Vagina (tissue), 2 donors: Measurements from ENCODE around the gene SCD5.

Experiments
- CTCF ChIP-seq, 3 experiments: fragments of 450-650 bp in 2 of 3; fragments of 200-600 bp in 1 of 3; sonication (generic) in 1 of 3; IDR thresholded peaks; one replicate each; pipeline ENCODE4 v1.5.1; 2017 to 2019; ENCODE audit warnings: antibody characterized with exemption in 3 of 3, mild to moderate bottlenecking in 2 of 3, moderate library complexity in 2 of 3
- POLR2AphosphoS5 ChIP-seq, 2 donors: sonication (generic); formaldehyde crosslinking; IDR thresholded peaks; one replicate each; pipeline ENCODE4 v1.9.0; 2017; ENCODE audit warnings: antibody characterized with exemption in 2 of 2, mild to moderate bottlenecking in 2 of 2, low read depth in 1 of 2; ENCODE audit not compliant: insufficient read depth in 1 of 2

- no peak for TF ChIP-seq CTCF (IDR thresholded peaks at IDR 0.05)
- no peak for TF ChIP-seq POLR2AphosphoS5 (IDR thresholded peaks at IDR 0.05; ENCODE audit: insufficient read depth in 1 of 2, low read depth in 1 of 2)
These were observed 11.0 kb upstream of the SCD5 start for GRCh38 chr4:82809619-82810018.
